ENCODE results near the gene SASH1. TPM values are rescaled to one million over a fixed set of nuclear protein-coding genes. Genes with fewer than 3 reads are reported as not detected.

The SASH1 gene
- polyA plus RNA-seq, 6 donors from 2014 or later: not detected

DNA sequence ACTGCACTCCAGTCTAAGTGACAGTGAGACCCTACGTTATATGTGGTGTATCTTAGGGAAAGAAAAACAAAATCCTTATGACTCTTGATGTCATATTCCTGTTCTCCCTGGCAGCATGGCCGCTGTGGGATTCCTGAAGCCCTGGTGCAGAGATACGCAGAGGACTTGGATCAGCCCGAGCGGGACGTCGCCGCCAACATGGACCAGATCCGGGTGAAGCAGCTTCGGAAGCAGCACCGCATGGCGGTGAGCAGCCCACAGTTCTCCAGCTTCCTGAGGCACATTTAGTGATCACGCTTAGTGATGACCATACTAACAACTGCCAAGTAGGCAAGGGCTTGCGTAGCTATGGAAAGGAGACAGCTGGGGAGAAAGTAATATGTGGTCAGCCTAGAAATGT lies 203.3 kb downstream of the SASH1 start:
- peak overlapping the region in 1 of 6 donors; percentile 40 for H3K27ac Mint-ChIP-seq
- no peak overlapping the region for H3K4me3 Mint-ChIP-seq
- H3K9me3 Mint-ChIP-seq: no peaks in the 10 kb centered on the region
- no peaks in the 10 kb centered on the region for H3K36me3 Mint-ChIP-seq
- DNase-seq (no peak), ATAC-seq (ENCODE audit: low read depth in 2 of 2) (no peak)
- peaks cover 0 to 12% (median 1%) of the 10 kb centered on the region in 3 donors for H3K27me3 Mint-ChIP-seq
- no peaks in the 10 kb centered on the region for H3K4me1 Mint-ChIP-seq

DNA sequence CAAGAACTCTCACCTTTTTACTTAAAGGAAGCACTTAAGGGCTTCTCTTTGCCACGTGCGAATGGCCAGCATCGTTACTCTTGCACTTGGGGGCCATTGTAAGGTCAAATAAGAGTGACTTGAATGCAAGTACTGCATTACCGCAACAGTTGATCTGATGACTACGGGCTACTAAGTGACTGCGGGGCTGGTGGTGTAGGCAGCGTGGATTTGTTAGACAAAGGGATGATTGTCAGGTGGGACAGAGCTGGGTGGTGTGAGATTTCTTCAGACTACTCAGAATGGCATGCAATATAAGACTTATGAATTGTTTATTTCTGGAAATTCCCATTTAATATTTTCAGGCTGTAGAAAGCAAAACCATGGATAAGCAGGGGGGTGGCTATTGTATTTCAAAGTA lies 204.5 kb downstream of the SASH1 start:
- Mint-ChIP-seq H3K36me3 (no peaks in the 10 kb centered on the region), H3K27ac (no peak overlapping the region), H3K4me1 (no peaks in the 10 kb centered on the region), H3K4me3 (no peak overlapping the region), H3K9me3 (no peaks in the 10 kb centered on the region), H3K27me3 (peaks cover 0 to 11% (median 0%) of the 10 kb centered on the region in 3 donors)
- no peak for ATAC-seq (ENCODE audit: low read depth in 2 of 2)
- DNase-seq: no peak

DNA sequence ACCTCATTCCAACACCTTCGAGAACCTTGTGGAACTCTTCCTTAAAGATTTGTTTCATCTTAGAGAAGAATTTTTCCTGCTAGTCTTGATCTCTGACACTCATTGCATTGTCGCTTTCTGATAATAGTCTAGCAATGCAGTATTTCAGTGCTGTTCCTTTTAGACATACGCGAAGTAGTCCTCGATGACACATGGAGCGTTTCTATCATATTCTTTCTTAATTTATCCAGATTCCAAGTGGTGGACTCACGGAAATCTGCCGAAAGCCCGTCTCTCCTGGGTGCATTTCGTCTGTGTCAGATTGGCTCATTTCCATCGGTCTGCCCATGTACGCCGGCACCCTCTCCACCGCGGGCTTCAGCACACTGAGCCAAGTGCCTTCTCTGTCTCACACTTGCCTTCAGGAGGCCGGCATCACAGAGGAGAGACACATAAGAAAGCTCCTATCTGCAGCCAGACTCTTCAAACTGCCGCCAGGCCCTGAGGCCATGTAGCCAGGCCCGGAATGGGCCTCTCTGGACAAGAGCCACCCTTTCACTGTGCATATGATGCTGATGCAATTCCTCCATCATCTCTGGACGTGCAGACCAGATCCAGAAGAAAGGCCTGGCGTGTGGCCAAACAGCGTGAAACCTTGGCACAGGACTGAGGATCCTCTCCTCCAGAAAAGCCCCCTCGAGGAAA lies 205.6 kb downstream of the SASH1 start:
- no peak overlapping the region for H3K4me3 Mint-ChIP-seq
- H3K27me3 Mint-ChIP-seq: peaks cover 1 to 15% (median 4%) of the 10 kb centered on the region in 3 donors
- peaks cover 0 to under 1% of the 10 kb centered on the region in 2 donors for H3K36me3 Mint-ChIP-seq
- peaks cover 0 to 2% (median 0%) of the 10 kb centered on the region in 7 donors for H3K9me3 Mint-ChIP-seq
- H3K27ac Mint-ChIP-seq: no peak overlapping the region
- ATAC-seq (ENCODE audit: low read depth in 2 of 2): no peak
- H3K4me1 Mint-ChIP-seq: no peaks in the 10 kb centered on the region
- DNase-seq: no peak

DNA sequence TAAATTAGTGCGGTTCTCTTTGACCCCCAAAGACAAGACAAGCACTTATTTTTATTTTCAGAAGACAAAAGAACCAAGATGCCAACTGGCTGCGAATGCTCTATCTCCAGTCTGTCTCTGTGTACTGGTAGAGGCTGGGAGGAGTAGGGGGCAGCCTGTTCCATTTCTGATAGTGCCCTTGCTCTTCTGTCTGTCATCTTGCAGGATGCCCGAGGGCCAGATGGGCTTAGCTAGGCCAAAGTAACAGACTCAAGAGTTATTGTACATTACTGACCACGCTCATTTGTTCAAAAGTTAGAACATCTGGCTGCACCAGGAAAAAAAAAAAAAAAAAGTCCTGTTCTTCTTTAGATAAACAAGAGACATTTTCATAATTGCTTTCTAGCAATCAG lies 206.1 kb downstream of the SASH1 start:
- no peaks in the 10 kb centered on the region for H3K4me1 Mint-ChIP-seq
- H3K4me3 Mint-ChIP-seq: no peak overlapping the region
- H3K27me3 Mint-ChIP-seq: peaks cover 7 to 16% (median 9%) of the 10 kb centered on the region in 3 donors
- no peak for ATAC-seq (ENCODE audit: low read depth in 2 of 2)
- peaks cover 0 to 5% (median 2%) of the 10 kb centered on the region in 7 donors for H3K9me3 Mint-ChIP-seq
- H3K27ac Mint-ChIP-seq: no peak overlapping the region
- peaks cover 0 to 6% of the 10 kb centered on the region in 2 donors for H3K36me3 Mint-ChIP-seq
- no peak for DNase-seq

DNA sequence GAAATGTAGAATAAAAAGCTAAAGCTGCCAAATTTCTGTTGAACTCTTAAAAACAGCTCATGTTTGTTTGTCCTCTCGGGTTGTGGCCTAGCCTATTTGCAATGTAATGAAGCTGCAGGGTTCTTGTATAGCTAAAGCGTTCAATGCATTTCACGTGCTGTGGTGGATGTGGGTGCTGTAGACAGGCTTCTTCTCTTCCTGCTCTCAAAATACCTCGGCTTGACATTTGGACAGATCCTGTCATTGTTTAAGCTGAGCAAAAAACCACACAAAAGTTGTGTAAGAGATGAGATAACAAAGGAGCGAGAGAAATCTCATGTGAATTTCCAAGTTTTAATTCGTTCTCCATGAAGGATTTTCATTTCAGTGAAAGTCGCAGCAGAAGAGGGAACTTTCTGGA lies 207.9 kb downstream of the SASH1 start:
- Mint-ChIP-seq H3K27me3 (peaks cover 8 to 17% (median 13%) of the 10 kb centered on the region in 3 donors), H3K9me3 (peaks cover 0 to 8% (median 6%) of the 10 kb centered on the region in 7 donors), H3K4me3 (no peak overlapping the region), H3K36me3 (peaks cover 0 to 10% of the 10 kb centered on the region in 2 donors), H3K27ac (no peak overlapping the region), H3K4me1 (no peaks in the 10 kb centered on the region)
- ATAC-seq (ENCODE audit: low read depth in 2 of 2) (no peak), DNase-seq (no peak)

DNA sequence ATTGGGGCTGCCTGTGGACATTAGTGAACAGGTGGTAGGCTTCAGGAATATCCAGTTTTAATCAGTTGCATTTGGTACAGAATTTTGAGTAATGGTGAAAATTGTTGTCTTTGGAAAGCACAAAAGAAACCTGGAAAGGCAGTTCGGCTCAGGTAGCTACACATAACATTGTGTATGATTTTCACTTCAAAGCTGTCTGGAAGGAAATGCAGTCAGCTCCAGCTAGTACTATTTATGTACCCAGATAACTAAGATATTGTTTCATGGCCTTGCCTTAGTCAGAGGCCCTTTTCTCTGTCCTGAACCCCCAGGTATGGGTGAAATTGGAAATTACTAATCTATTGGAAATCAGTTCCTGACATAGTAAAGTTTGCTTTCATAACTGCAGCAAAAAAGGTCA lies 208.6 kb downstream of the SASH1 start:
- DNase-seq (no peak), ATAC-seq (ENCODE audit: low read depth in 2 of 2) (no peak)
- peaks cover 11 to 18% (median 17%) of the 10 kb centered on the region in 3 donors for H3K27me3 Mint-ChIP-seq
- no peak overlapping the region for H3K27ac Mint-ChIP-seq
- peaks cover 0 to 12% (median 7%) of the 10 kb centered on the region in 7 donors for H3K9me3 Mint-ChIP-seq
- H3K4me1 Mint-ChIP-seq: no peaks in the 10 kb centered on the region
- peaks cover 0 to 10% of the 10 kb centered on the region in 2 donors for H3K36me3 Mint-ChIP-seq
- H3K4me3 Mint-ChIP-seq: no peak overlapping the region

DNA sequence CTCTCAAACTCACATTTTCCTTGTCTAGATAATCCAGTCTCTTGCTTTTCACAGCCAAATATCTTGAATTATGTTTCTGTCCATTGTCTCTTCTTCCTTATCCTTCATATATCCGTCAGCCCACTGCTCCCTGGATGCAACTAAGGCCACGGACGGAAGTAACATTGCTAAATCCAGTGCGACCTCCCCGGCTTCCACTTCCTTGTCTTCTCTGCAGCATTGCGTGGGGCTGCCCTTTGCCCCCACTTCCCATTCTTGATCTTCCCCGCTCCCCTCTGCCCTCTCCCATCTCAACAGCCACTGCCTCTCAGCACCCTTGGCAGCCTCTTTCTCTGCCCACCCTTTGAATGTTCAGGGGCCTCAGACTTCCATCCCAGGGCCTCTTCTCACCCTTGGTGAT lies 213.8 kb downstream of the SASH1 start:
- H3K27me3 Mint-ChIP-seq: peaks cover 18 to 24% (median 23%) of the 10 kb centered on the region in 3 donors
- ATAC-seq (ENCODE audit: low read depth in 2 of 2) (no peak), DNase-seq (no peak)
- peaks cover 0 to 10% of the 10 kb centered on the region in 2 donors for H3K36me3 Mint-ChIP-seq
- H3K27ac Mint-ChIP-seq: no peak overlapping the region
- no peak overlapping the region for H3K4me3 Mint-ChIP-seq
- peaks cover 11 to 21% (median 13%) of the 10 kb centered on the region in 3 donors for H3K4me1 Mint-ChIP-seq
- H3K9me3 Mint-ChIP-seq: peaks cover 0 to 17% (median 9%) of the 10 kb centered on the region in 7 donors

DNA sequence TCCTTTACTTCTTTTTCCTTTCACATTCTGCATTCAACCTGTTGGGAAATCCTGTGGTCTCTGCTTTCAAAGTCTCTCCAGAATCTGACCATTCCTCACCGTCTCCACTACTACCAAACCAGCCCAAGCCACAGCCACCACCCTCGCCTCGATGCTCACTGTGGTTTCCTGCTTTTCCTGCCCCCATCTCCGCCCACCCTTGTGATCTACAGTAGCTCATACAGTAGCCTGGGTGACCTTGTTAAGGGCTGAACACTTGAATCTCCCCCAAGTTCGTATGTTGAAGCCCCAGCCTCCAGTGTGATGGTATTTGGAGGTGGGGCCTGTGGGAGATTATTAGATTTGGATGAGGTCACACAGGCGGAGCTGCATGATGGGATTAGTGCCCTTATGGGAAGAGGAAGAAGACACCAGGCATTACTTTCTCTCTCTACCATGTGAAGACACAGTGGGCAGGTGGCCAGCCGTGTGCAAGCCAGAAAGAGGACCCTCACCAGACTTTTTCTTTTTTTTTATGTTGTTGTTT lies 215.2 kb downstream of the SASH1 start:
- ATAC-seq (ENCODE audit: low read depth in 2 of 2) (peak; percentile 66 to 77), DNase-seq (peak; percentile 27)
- peak overlapping the region; percentile 38 to 69 (median 62) for H3K4me3 Mint-ChIP-seq
- H3K27me3 Mint-ChIP-seq: peaks cover 18 to 29% (median 24%) of the 10 kb centered on the region in 3 donors
- peaks cover 11 to 21% (median 13%) of the 10 kb centered on the region in 3 donors for H3K4me1 Mint-ChIP-seq
- H3K36me3 Mint-ChIP-seq: peaks cover 0 to 10% of the 10 kb centered on the region in 2 donors
- peak overlapping the region in 4 of 6 donors; percentile 31 to 88 (median 52) for H3K27ac Mint-ChIP-seq
- H3K9me3 Mint-ChIP-seq: peaks cover 0 to 15% (median 9%) of the 10 kb centered on the region in 7 donors

DNA sequence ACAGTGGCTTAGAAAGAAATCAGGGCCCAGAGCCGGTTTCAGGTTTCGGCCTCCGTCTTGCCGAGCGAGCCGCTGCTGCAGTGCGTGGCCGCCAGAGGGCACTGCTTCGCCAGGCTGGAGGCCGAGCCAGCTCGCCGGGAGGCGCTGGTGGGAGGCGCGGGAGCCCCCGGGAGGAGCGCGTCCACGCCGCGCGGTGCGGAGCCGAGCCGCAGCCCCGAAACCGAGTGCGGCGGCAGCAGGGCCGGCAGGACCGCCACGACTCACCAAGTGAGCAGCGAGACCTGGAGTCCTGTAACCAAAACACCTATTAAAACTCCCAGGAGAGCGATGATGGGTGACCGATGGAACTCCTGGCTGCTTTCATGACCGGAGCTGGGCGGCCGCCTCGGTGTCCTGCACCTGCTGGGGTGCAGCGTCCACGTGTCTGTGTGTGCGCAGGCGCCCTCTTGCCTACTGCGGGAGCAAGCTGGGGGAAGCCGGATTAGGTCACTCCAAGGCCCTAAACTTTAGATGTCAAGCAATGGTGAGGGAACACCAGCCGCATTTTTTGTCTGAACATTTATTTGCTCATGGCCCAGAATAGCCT lies 217.3 kb downstream of the SASH1 start:
- Mint-ChIP-seq H3K36me3 (no peaks in the 10 kb centered on the region), H3K27me3 (peaks cover 11 to 22% (median 14%) of the 10 kb centered on the region in 3 donors), H3K4me3 (peak overlapping the region; percentile 44 to 75 (median 59)), H3K4me1 (peaks cover 11 to 21% (median 13%) of the 10 kb centered on the region in 3 donors), H3K27ac (no peak overlapping the region), H3K9me3 (peaks cover 0 to 9% (median 4%) of the 10 kb centered on the region in 7 donors)
- DNase-seq (peak; percentile 68), ATAC-seq (ENCODE audit: low read depth in 2 of 2) (peak; percentile 76 to 80)

DNA sequence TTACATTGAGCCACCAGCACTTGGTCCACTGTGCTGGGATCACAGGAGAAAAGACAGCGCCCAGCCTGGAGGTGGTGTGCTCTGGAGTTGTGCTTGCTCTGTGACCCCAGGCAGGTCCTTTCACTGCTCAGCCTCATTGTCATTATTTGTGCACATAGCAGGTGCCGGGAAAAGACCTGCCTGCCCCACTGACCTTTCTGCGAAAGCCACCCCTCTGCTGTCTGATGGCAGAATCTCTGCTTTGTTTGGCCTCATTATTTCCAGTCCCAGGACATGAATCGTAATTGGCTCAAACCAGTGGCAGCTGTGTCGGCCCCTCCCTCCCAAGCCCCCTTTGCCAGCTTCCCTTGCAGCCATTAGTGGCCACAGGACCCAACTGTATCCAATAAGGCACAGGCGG lies 219.0 kb downstream of the SASH1 start:
- DNase-seq (no peak), ATAC-seq (ENCODE audit: low read depth in 2 of 2) (no peak)
- H3K9me3 Mint-ChIP-seq: peaks cover 0 to under 1% (median 0%) of the 10 kb centered on the region in 7 donors
- H3K4me3 Mint-ChIP-seq: peak overlapping the region in 1 of 8 donors; percentile 11
- H3K27me3 Mint-ChIP-seq: peaks cover 2 to 25% (median 9%) of the 10 kb centered on the region in 3 donors
- H3K4me1 Mint-ChIP-seq: peaks cover 11 to 26% (median 13%) of the 10 kb centered on the region in 3 donors
- no peaks in the 10 kb centered on the region for H3K36me3 Mint-ChIP-seq
- H3K27ac Mint-ChIP-seq: no peak overlapping the region

DNA sequence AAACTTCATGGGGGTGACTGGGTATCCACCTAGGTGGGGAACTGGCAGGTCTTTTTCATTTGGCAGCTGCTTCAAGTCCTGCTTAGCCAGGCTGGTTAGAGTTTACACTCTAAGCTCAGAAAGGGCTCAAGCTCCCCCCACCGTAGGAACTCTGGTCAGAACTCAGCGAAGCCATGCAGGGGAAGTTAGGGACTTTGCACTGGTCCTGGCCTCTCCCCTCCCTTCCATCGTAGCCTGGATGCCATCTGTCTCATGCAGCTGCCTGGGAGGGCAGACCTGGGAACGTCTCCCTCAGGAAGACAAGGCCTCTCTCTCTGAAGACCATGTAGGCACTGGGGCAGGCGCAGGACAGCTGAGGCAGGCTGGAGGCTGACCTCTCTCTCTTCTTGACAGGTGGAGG lies 220.4 kb downstream of the SASH1 start:
- peaks cover 3 to 21% (median 5%) of the 10 kb centered on the region in 3 donors for H3K4me1 Mint-ChIP-seq
- peaks cover 0 to 23% (median 5%) of the 10 kb centered on the region in 3 donors for H3K27me3 Mint-ChIP-seq
- ATAC-seq (ENCODE audit: low read depth in 2 of 2) (no peak), DNase-seq (no peak)
- no peaks in the 10 kb centered on the region for H3K36me3 Mint-ChIP-seq
- no peak overlapping the region for H3K4me3 Mint-ChIP-seq
- no peak overlapping the region for H3K27ac Mint-ChIP-seq
- H3K9me3 Mint-ChIP-seq: no peaks in the 10 kb centered on the region

DNA sequence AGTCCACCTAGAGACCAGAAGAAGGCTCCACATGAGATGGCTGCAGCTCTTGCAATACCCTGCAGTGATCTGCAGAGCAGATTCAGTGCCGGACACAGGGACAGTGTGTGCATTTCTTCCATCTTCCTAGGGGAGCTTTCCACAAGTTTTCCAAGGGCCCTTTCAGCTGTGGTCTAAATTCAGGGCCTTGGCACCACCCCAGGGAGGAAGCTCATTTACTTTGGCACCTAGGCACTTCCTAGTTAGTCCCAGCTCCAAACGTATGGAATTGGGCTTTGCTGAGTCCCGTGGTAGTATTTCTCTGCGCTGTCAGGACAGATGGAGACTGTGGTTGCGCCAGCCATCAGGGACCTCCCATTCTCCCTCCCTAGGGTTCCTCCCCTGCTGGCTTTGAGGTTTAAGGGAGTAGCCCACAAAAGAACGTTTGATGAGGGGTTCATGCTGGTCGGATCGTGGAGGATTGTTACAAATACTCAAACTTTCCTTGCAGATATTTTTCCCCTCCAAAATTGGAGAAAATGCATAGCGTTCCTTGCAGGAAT lies 221.9 kb downstream of the SASH1 start:
- Mint-ChIP-seq H3K36me3 (no peaks in the 10 kb centered on the region), H3K27me3 (peaks cover 0 to 30% (median 9%) of the 10 kb centered on the region in 3 donors), H3K4me1 (peaks cover 0 to 9% (median 0%) of the 10 kb centered on the region in 3 donors), H3K9me3 (no peaks in the 10 kb centered on the region), H3K27ac (no peak overlapping the region), H3K4me3 (no peak overlapping the region)
- ATAC-seq (ENCODE audit: low read depth in 2 of 2) (no peak), DNase-seq (no peak)

DNA sequence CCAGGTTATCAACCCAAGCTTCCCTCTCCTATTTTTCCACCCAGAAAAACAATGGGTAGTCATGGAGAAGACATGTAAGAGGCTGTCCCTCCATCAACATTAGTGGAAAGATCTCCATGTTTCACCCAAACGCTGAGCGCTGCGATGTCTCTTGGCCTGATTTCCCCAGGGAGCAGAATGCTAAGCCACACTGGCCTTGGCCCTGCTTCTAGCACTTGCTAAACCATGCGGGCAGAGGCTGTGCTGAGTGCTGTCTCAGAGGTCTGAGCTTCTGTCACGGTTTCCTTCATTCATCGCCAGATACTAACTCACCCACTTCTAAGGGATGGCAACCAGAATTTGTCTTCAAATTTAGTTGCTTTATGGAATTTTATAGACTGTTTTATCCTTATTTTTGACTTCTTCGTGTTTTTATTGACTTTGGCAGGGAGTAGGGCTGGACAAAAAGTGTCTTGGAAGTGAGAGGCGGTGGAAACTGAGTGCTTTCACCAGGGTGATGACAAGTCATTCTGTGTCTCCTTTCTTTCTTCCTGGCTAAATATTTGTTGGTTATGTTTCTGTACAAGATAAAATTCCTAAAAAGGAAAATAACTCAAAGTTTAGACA lies 222.8 kb downstream of the SASH1 start:
- Mint-ChIP-seq H3K9me3 (no peaks in the 10 kb centered on the region), H3K27me3 (peaks cover 5 to 34% (median 11%) of the 10 kb centered on the region in 3 donors), H3K27ac (no peak overlapping the region), H3K36me3 (no peaks in the 10 kb centered on the region), H3K4me1 (peaks cover 0 to 9% (median 0%) of the 10 kb centered on the region in 3 donors), H3K4me3 (no peak overlapping the region)
- DNase-seq (no peak), ATAC-seq (ENCODE audit: low read depth in 2 of 2) (no peak)

Measured in naive B cell (primary cell).